H1 (cell line): Measurements from ENCODE around the gene RGS11. TPM values are rescaled to one million over a fixed set of nuclear protein-coding genes. Genes with fewer than 3 reads are reported as not detected.

Experiments used
- CTCF ChIA-PET: fragments of 300-600 bp; sonication (Branson Sonifier 250); formaldehyde crosslinking; loops from one replicate; lab custom pipeline; 2021; ENCODE audit not compliant: partially characterized antibody; lab: Charles Lee
- POLR2A ChIA-PET: fragments of 300-600 bp; sonication (Branson Sonifier 250); formaldehyde crosslinking; loops from one replicate; lab custom pipeline; 2021; ENCODE audit warnings: inconsistent platforms; ENCODE audit not compliant: partially characterized antibody; lab: Charles Lee
- DNase-seq, 2 experiments: peaks; one replicate each; pipeline versions ENCODE4 v3.0.0 to v3.0.0-alpha.2; 2010 to 2022; ENCODE audit warnings: low spot score in 2 of 2, low read depth in 1 of 2, mixed read lengths in 1 of 2
- FAIRE-seq: peaks from 2 replicates; lab custom pipeline; 2011; peaks lifted over from hg19 to GRCh38; lab: Jason Lieb, UNC
- H2AFZ ChIP-seq: 2 replicates; pipeline ENCODE4 v1.8.1; 2012; ENCODE audit warnings: low read length, inconsistent platforms
- H2AK5ac ChIP-seq: 2 replicates; pipeline ENCODE4 v1.6.1; 2013; ENCODE audit warnings: low read depth, low read length
- H2BK120ac ChIP-seq: replicated peaks from 2 replicates; pipeline ENCODE3; 2013; ENCODE audit warnings: low read depth, low read length, inconsistent platforms
- H2BK12ac ChIP-seq: 2 replicates; pipeline ENCODE4 v1.6.1; 2013; ENCODE audit warnings: low read depth, low read length
- H2BK15ac ChIP-seq: 2 replicates; pipeline ENCODE4 v1.6.1; 2013; ENCODE audit warnings: low read length
- H2BK20ac ChIP-seq: 2 replicates; pipeline ENCODE4 v1.6.1; 2013; ENCODE audit warnings: low read length
- H2BK5ac ChIP-seq: 2 replicates; pipeline ENCODE4 v1.6.1; 2013; ENCODE audit warnings: low read depth, low read length
- H3K14ac ChIP-seq: 2 replicates; pipeline ENCODE4 v1.6.1; 2013; ENCODE audit warnings: inconsistent platforms; ENCODE audit not compliant: insufficient read length
- H3K18ac ChIP-seq: 2 replicates; pipeline ENCODE4 v1.6.1; 2013; ENCODE audit warnings: low read length; ENCODE audit errors: extremely low read depth
- H3K23ac ChIP-seq: 2 replicates; pipeline ENCODE4 v1.6.1; 2013; ENCODE audit warnings: inconsistent platforms; ENCODE audit not compliant: insufficient read length
- H3K23me2 ChIP-seq: 2 replicates; pipeline ENCODE4 v1.6.1; 2013; ENCODE audit warnings: low read depth, low read length
- H3K27ac ChIP-seq: 2 replicates; pipeline ENCODE4 v1.6.1; 2011; ENCODE audit warnings: low read depth, low read length, inconsistent platforms
- H3K27me3 ChIP-seq, 4 experiments: replicated peaks in 1 of 4; 1 replicate in 1 of 4; 2 replicates in 3 of 4; pipeline versions ENCODE4 v1.6.1 to v1.8.1; 2011 to 2013; ENCODE audit warnings: low read length in 3 of 4, mild to moderate bottlenecking in 3 of 4, inconsistent platforms in 2 of 4, mixed read lengths in 2 of 4, moderate library complexity in 1 of 4; ENCODE audit not compliant: control insufficient read depth in 3 of 4, insufficient read depth in 3 of 4; ENCODE audit errors: extremely low read depth in 1 of 4
- H3K36me3 ChIP-seq, 4 experiments: 2 replicates each; pipeline versions ENCODE4 v1.6.1 to v1.8.1; 2011 to 2013; ENCODE audit warnings: mild to moderate bottlenecking in 4 of 4, low read length in 3 of 4, moderate library complexity in 2 of 4, control low read depth in 1 of 4, inconsistent platforms in 1 of 4; ENCODE audit not compliant: insufficient read depth in 4 of 4, control insufficient read depth in 2 of 4
- H3K4ac ChIP-seq: replicated peaks from 2 replicates; pipeline ENCODE3; 2013; ENCODE audit warnings: low read length, low read depth, mixed read lengths, inconsistent platforms; ENCODE audit not compliant: insufficient read length
- H3K4me1 ChIP-seq, 4 experiments: replicated peaks in 1 of 4; 1 replicate in 1 of 4; 2 replicates in 3 of 4; pipeline versions ENCODE4 v1.6.1 to v1.8.1; 2011 to 2013; ENCODE audit warnings: low read length in 3 of 4, inconsistent platforms in 2 of 4, mixed read lengths in 1 of 4; ENCODE audit not compliant: insufficient read depth in 4 of 4, control insufficient read depth in 3 of 4
- H3K4me2 ChIP-seq, 2 experiments: 2 replicates each; pipeline versions ENCODE4 v1.6.1 to v1.8.1; 2011 to 2013; ENCODE audit warnings: low read depth in 2 of 2, low read length in 2 of 2, control low read depth in 1 of 2, inconsistent platforms in 1 of 2, mild to moderate bottlenecking in 1 of 2; ENCODE audit not compliant: insufficient read depth in 1 of 2
- H3K4me3 ChIP-seq, 4 experiments: fragments of 200-600, 300-600 bp in 1 of 4; sonication (generic), shearing (Covaris generic), sonication (Bioruptor Twin) in 1 of 4; 2 replicates each; pipeline versions ENCODE4 v1.5.1 to v1.8.1; 2011 to 2016; ENCODE audit warnings: low read length in 4 of 4, low read depth in 3 of 4, control low read depth in 2 of 4, inconsistent platforms in 2 of 4, mild to moderate bottlenecking in 2 of 4, mixed read lengths in 1 of 4, moderate library complexity in 1 of 4; ENCODE audit not compliant: insufficient read depth in 2 of 4; ENCODE audit errors: extremely low read depth in 1 of 4
- H3K56ac ChIP-seq: replicated peaks from 2 replicates; pipeline ENCODE3; 2013; ENCODE audit warnings: low read depth, mild to moderate bottlenecking, mixed read lengths, low read length, inconsistent platforms; ENCODE audit not compliant: insufficient read length
- H3K79me1 ChIP-seq: 2 replicates; pipeline ENCODE4 v1.6.1; 2013; ENCODE audit warnings: low read depth, low read length, control low read depth
- H3K79me2 ChIP-seq, 2 experiments: 2 replicates each; pipeline versions ENCODE4 v1.6.1 to v1.8.1; 2012 to 2013; ENCODE audit warnings: low read length in 2 of 2, mild to moderate bottlenecking in 2 of 2, inconsistent platforms in 1 of 2; ENCODE audit not compliant: insufficient read depth in 2 of 2, control insufficient read depth in 1 of 2
- H3K9ac ChIP-seq, 4 experiments: replicated peaks in 1 of 4; 1 replicate in 1 of 4; 2 replicates in 3 of 4; pipeline versions ENCODE4 v1.6.1 to v1.8.1; 2011 to 2013; ENCODE audit warnings: low read depth in 3 of 4, low read length in 3 of 4, control low read depth in 2 of 4, mild to moderate bottlenecking in 2 of 4, moderate library complexity in 2 of 4, inconsistent platforms in 1 of 4; ENCODE audit errors: extremely low read depth in 1 of 4
- H3K9me3 ChIP-seq, 2 experiments: 2 replicates each; pipeline versions ENCODE4 v1.6.1 to v1.8.1; 2012 to 2013; ENCODE audit warnings: mild to moderate bottlenecking in 2 of 2, moderate library complexity in 2 of 2, control low read depth in 1 of 2, inconsistent platforms in 1 of 2, low read depth in 1 of 2, low read length in 1 of 2, mixed read lengths in 1 of 2; ENCODE audit not compliant: insufficient read depth in 2 of 2
- H4K20me1 ChIP-seq, 2 experiments: replicated peaks in 1 of 2; 2 replicates each; pipeline versions ENCODE3 to v1.8.1; 2011 to 2013; ENCODE audit warnings: inconsistent platforms in 2 of 2, low read length in 2 of 2, mild to moderate bottlenecking in 1 of 2; ENCODE audit not compliant: insufficient read depth in 2 of 2, control insufficient read depth in 1 of 2
- H4K5ac ChIP-seq: 2 replicates; pipeline ENCODE4 v1.6.1; 2013; ENCODE audit warnings: low read length, low read depth, mixed read lengths, inconsistent platforms; ENCODE audit not compliant: insufficient read length
- H4K8ac ChIP-seq: 2 replicates; pipeline ENCODE4 v1.8.0; 2013; ENCODE audit warnings: mild to moderate bottlenecking, moderate library complexity, low read length, inconsistent platforms; ENCODE audit not compliant: insufficient read depth; ENCODE audit errors: extremely low read depth
- H4K91ac ChIP-seq: replicated peaks from 2 replicates; pipeline ENCODE3; 2013; ENCODE audit warnings: low read length, mixed read lengths, inconsistent platforms; ENCODE audit not compliant: insufficient read length
- ATF2 ChIP-seq: IDR thresholded peaks from 2 replicates; pipeline ENCODE4 v1.6.1; 2012; ENCODE audit warnings: low read length, inconsistent platforms
- BACH1 ChIP-seq: IDR thresholded peaks from 2 replicates; pipeline ENCODE4 v1.6.1; 2012; ENCODE audit warnings: low read length, improper control_type of control experiment
- BRCA1 ChIP-seq: IDR thresholded peaks from 2 replicates; pipeline ENCODE4 v1.6.1; 2012; ENCODE audit warnings: low read depth, low read length, improper control_type of control experiment
- CHD2 ChIP-seq: IDR thresholded peaks from 2 replicates; pipeline ENCODE4 v1.6.1; 2012; ENCODE audit warnings: low read length, improper control_type of control experiment
- CREB1 ChIP-seq: IDR thresholded peaks from 2 replicates; pipeline ENCODE4 v1.6.1; 2012; ENCODE audit warnings: inconsistent platforms
- MAX ChIP-seq: IDR thresholded peaks from 2 replicates; pipeline ENCODE4 v1.6.1; 2012; ENCODE audit warnings: inconsistent platforms
- PHF8 ChIP-seq: fragments of 200-600 bp; sonication (generic); conservative IDR thresholded peaks from 2 replicates; pipeline ENCODE4 v1.7.1; 2012; ENCODE audit warnings: low read depth, mild to moderate bottlenecking, inconsistent platforms, low read length, moderate library complexity
- POLR2AphosphoS5 ChIP-seq: IDR thresholded peaks from 2 replicates; pipeline ENCODE4 v1.6.1; 2011; ENCODE audit warnings: low read depth, low read length
- TAF1 ChIP-seq: IDR thresholded peaks from 2 replicates; pipeline ENCODE4 v1.6.1; 2011; ENCODE audit warnings: mild to moderate bottlenecking, low read depth, low read length
- TAF7 ChIP-seq: optimal IDR thresholded peaks from 2 replicates; pipeline ENCODE3; 2011; ENCODE audit warnings: low read depth, mild to moderate bottlenecking, inconsistent platforms, low read length, moderate library complexity, borderline replicate concordance
- WGBS, 2 experiments: shearing (Covaris generic) in 1 of 2; methylation state at CpG; one replicate each; pipeline versions ENCODE4 v1.1.6 to v1.1.7; 2013 to 2015; ENCODE audit warnings: low lambda C conversion rate in 2 of 2, mixed read lengths in 2 of 2, inconsistent platforms in 1 of 2, low coverage in 1 of 2, missing lambda C conversion rate in 1 of 2; ENCODE audit not compliant: insufficient replicate concordance in 2 of 2, insufficient coverage in 1 of 2, insufficient read length in 1 of 2; ENCODE audit errors: extremely low coverage in 1 of 2, missing lambda C conversion rate in 1 of 2; 5-methylcytosine and 5-hydroxymethylcytosine counted together
- polyA plus RNA-seq, 7 experiments: library from polyadenylated mRNA; depleted of rRNA in 3 of 7; stranded (reverse) in 5 of 7; unstranded in 2 of 7; fragments of >200 nt in 5 of 7; fragments of 200-250 nt in 2 of 7; gene quantifications; 1 replicate in 5 of 7; 2 replicates in 1 of 7; 4 replicates in 1 of 7; pipeline versions ENCODE4 v1.2.1 to v1.2.3, GENCODE V29; 2011 to 2013; ENCODE audit warnings: missing spikeins in 2 of 7, mixed read lengths in 2 of 7
- total RNA-seq: library from RNA; stranded (reverse); fragmentation: NEBNext Ultra II Directional; extraction: Animal tissue kit (Norgen Biotek cat#: 25700); gene quantifications from 2 replicates; pipeline ENCODE4 v1.2.1, GENCODE V29; 2021

Gene RGS11
- total and polyA plus RNA-seq, 2 of the 8 experiments (the other 6 are each of a cell fraction or from before 2014, with no cell fraction given): 0.84 to 1.2 TPM

- Histone ChIP-seq H2AFZ (no peak overlapping the region), H2BK15ac (no peak overlapping the region), H4K5ac (no peak overlapping the region), H3K4me3 (no peak overlapping the region), H4K91ac (no peak overlapping the region), H3K36me3 (peaks cover 5 to 10% (median 5%) of the 10 kb centered on the region in 4 experiments; a peak in 6 of 8 replicates), H3K27me3 (peaks cover 5 to 14% (median 9%) of the 10 kb centered on the region in 4 experiments; a peak in 6 of 7 replicates), H3K23me2 (peaks cover 4% of the 10 kb centered on the region; the same call in 1 of the 2 replicates), H3K79me1 (no peaks in the 10 kb centered on the region; the same call in 1 of the 2 replicates), H4K20me1 (peaks cover 0 to 2% of the 10 kb centered on the region in 2 experiments), H2AK5ac (no peak overlapping the region), H3K4ac (no peak overlapping the region), H2BK5ac (no peak overlapping the region), H3K18ac (no peak overlapping the region), H3K79me2 (no peaks in the 10 kb centered on the region), H3K56ac (no peak overlapping the region), H3K23ac (no peak overlapping the region), H3K4me1 (peaks cover 0 to 3% (median 0%) of the 10 kb centered on the region in 4 experiments; a peak in 2 of 7 replicates), H4K8ac (no peak overlapping the region), H2BK20ac (no peak overlapping the region), H3K4me2 (no peak overlapping the region), H3K9me3 (peaks cover 0 to 5% of the 10 kb centered on the region in 2 experiments; a peak in 1 of 4 replicates), H3K9ac (no peak overlapping the region), H3K14ac (no peak overlapping the region), H2BK120ac (no peak overlapping the region), H2BK12ac (no peak overlapping the region), H3K27ac (no peak overlapping the region)
- FAIRE-seq: no peak
- CTCF ChIA-PET: no interaction called here
- POLR2A ChIA-PET: interaction anchor here (0.8 to 3.3 kb wide), 3 partner anchors 16 to 25 kb away, joined by 3 to 13 read pairs (median 3); no protein-coding TSS in a partner anchor
- WGBS, 2 experiments: 96% methylated on average over 22 of the region's 48 CpGs; no CpG with 5 or more reads in 1 of the 2 experiments
- no peak for DNase-seq
- no peak for TF ChIP-seq BRCA1
- no peak for TF ChIP-seq BACH1
- TF ChIP-seq MAX: no peak
- TF ChIP-seq CREB1: no peak
- no peak for TF ChIP-seq CHD2
- no peak for TF ChIP-seq ATF2
- TF ChIP-seq PHF8: no peak
- no peak for TF ChIP-seq POLR2AphosphoS5
- no peak for TF ChIP-seq TAF7
- no peak for TF ChIP-seq TAF1
Observed at GRCh38 chr16:285146-286055, 9.7 kb upstream of the RGS11 start.
